Retinal pigment epithelial cell (primary cell): Measurements from ENCODE around the gene TOMM20L.
"Not testable (repeated sequence)": the region's sequence is repeated elsewhere in the genome, so short reads cannot be mapped to it uniquely, and the experiment has no call there.

Experiments used
- DNase-seq: peaks from one replicate; pipeline ENCODE4 v3.0.0-alpha.2; 2010; ENCODE audit warnings: low read depth
- H3K4me3 ChIP-seq: 2 replicates; pipeline ENCODE4 v1.5.1; 2011; ENCODE audit warnings: mild to moderate bottlenecking, low read length, control low read depth, moderate library complexity
- TF ChIP-seq, protein P1 (sequence below): conservative IDR thresholded peaks from 2 replicates; pipeline ENCODE4 v1.5.1; 2011; ENCODE audit warnings: low read depth, low read length, control low read depth, inconsistent platforms

The TOMM20L gene

DNA sequence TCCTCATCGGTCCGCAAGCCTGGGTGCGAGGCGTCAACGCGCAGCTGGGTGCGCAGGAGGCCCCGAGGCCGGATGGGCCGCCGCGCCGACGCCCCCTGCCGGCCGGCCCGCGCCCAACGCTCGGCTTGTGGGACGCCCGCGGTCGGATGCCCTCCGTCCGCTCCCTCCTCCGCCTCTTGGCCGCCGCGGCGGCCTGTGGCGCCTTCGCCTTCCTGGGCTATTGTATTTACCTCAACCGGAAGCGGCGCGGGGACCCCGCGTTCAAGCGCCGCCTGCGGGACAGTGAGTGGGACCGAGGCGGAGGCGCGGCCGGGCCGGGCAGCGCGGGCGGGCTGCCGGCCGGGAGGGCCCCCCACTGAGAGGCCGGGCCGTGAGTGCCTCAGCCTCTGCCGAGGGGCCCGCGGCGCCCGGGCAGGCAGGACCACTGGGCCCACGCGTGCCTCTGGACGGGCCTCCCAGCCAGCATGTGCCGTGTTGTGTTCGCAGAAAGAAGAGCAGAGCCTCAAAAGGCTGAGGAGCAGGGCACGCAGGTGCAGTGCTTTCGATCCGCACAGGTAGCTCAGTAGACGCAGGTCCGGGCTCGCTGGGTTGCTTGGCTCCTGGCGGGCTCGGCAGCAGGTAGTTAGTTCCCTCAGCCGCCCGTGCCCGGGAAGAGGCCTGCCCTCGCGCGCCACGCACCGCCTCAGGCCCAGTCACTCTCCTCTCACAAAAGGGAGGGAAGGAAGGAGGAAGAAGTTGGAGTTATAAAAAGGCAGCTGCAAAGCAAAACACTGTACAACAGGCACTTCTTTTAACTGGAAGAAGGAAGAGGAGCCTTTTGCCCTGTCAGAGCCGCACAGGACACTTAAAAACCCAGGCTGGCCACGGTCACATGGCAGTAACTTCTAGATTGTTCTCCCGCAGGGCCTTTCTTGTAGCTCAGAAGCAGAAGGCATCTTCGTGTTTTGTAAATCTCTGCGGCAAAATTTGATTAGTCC is at the start of gene TOMM20L:
Gene TOMM20L (plus strand): TSS at position 119 of the 977 bp plus-strand sequence. CDS start 28 bp downstream, at position 147.
- DNase-seq: peak; percentile 9
- TF ChIP-seq, protein P1, sequence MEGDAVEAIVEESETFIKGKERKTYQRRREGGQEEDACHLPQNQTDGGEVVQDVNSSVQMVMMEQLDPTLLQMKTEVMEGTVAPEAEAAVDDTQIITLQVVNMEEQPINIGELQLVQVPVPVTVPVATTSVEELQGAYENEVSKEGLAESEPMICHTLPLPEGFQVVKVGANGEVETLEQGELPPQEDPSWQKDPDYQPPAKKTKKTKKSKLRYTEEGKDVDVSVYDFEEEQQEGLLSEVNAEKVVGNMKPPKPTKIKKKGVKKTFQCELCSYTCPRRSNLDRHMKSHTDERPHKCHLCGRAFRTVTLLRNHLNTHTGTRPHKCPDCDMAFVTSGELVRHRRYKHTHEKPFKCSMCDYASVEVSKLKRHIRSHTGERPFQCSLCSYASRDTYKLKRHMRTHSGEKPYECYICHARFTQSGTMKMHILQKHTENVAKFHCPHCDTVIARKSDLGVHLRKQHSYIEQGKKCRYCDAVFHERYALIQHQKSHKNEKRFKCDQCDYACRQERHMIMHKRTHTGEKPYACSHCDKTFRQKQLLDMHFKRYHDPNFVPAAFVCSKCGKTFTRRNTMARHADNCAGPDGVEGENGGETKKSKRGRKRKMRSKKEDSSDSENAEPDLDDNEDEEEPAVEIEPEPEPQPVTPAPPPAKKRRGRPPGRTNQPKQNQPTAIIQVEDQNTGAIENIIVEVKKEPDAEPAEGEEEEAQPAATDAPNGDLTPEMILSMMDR: peak; percentile 46
- H3K4me3 ChIP-seq: peak within 1 kb of the TSS; percentile 55

DNA sequence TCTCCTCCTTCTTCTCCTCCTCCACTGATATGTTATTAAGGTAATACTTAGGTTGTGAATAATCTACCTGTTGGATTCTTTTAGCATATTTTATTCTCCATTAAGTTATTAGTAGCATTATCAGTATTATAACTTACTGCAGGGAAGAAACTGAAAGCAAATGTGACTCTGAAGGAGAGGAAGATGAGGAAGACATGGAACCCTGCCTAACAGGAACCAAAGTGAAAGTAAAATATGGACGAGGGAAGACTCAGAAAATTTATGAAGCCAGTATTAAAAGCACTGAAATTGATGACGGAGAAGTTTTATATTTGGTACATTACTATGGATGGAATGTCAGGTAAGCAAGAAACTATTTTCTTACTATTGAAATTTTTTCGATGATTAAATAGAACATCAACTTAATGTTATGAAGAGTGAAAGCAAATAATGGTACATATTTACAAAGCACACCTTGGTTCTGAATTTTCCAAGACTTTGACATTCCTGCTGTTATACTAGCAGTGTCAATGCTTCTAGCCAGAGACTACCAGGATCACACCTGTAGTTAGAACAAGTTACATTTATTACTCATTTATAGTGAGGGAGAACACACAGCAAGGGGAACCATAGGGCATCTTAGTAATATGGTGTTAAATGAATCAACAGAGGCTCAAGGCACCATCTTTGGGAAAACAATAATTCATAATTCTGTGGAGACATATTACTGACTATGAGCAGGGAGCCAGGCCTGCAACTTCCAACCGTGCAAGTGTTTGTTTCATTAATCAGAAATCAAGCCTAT is 42.0 kb upstream of the TOMM20L start:
- DNase-seq: no peak
- TF ChIP-seq, protein P1: no peak
- H3K4me3 ChIP-seq: no peak overlapping the region

DNA sequence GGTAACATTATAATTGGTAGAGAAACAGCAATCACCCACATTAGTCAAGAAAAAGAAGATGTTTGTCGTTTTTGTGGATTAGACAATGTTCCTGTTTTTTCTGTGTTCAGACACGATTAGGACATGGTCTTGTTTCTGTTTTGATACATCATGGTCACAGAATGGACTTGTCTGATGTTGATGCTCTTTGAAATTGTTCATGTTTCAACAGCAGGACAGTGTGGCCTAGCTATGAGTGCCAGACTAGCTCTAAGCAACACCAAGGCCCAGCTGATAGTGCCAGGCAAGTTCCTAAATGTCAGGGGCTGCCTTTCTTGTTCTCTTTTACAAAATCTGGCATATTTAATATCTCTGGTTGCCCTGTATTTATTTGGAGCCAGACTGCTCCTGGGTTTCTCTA is 40.9 kb upstream of the TOMM20L start:
- no peak for DNase-seq
- TF ChIP-seq, protein P1: no peak
- no peak overlapping the region for H3K4me3 ChIP-seq

DNA sequence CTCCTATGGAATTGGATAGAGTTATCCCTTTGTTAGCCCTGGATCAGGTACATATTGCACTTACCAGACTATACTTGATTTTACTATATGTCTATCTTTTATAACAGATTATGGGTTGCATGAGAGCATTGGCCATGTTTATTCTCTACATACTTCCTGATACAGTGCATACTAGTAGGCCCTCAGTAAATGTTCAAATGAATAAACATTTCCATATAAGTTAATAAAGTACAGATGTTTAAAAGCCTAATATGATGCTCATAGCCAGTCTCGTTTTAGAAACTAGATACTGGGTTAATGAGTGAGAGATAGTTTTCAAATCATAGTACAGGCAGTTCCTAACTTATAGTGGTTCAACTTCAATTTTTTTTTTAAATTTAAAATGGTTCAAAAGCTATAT is 39.5 kb upstream of the TOMM20L start:
- no peak overlapping the region for H3K4me3 ChIP-seq
- no peak for DNase-seq
- TF ChIP-seq, protein P1: no peak

DNA sequence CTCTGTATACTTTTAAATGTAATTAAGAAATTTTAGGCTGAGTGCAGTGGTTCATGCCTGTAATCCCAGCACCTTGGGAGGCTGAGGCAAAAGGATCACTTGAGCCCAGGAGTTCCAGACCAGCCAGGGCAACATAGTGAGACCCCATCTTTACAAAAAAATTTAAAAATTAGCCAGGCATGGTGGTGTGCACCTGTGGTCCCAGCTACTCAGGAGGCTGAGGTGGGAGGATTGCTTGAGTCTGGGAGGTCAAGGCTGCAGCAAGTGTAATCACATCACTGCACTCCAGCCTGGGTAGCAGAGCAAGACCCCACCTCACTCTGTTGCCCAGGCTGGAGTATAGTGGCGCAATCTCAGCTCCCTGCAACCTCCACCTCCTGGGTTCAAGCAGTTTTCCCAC is 33.5 kb upstream of the TOMM20L start:
- not testable (repeated sequence) for DNase-seq, H3K4me3 ChIP-seq

DNA sequence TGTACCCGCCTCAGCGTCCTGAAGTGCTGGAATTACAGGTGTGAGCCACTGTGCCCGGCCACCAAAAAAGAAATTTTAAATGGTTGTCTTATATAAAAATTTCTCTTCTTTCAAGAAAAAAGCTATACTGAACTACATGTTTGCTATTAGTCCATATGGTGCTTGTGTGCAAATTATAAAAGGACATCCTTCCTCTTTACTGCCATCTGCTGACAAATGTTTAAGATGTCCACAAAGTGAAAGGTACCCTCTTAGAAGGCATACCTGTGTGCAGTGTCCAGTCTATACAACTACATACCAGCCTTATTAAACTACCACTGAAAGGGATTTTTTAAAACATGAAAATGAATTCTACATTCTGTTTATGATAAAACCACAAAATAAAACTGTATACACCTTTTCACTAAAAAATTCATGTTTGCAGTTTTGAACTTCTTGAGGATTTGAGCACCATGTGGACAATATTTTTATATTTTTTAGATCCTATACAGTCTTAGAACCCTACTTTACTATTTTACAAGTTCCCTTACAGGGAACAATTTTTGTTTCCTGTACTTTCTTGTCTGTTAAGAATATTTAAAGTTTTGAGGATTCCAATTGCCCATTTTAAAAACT is 32.8 kb upstream of the TOMM20L start:
- no peak overlapping the region for H3K4me3 ChIP-seq
- no peak for DNase-seq
- TF ChIP-seq, protein P1: peak; percentile 43

DNA sequence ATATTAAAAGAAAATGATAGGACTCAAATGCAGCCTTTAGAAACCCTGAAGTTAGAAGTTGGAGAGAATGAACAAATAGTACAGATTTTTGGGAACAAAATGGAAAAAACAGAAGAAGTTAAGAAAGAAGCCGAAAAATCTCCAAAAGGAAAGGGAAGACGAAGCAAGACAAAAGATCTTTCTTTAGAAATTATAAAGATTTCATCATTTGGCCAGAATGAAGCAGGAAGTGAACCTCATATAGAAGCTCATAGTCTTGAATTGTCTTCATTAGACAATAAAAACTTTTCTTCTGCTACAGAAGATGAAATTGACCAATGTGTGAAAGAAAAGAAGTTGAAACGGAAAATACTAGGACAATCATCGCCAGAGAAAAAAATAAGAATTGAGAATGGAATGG is 31.4 kb upstream of the TOMM20L start:
- TF ChIP-seq, protein P1: no peak
- no peak for DNase-seq
- H3K4me3 ChIP-seq: no peak overlapping the region
